ENCODE measurements around the gene TEX52. TPM values are rescaled to one million over a fixed set of nuclear protein-coding genes. Genes with fewer than 3 reads are reported as not detected.
A peak's percentile ranks its signal among the peaks of the same experiment; 100 is the strongest.

Gene TEX52
- total RNA-seq, 1 donor from 2014 or later = not detected

DNA sequence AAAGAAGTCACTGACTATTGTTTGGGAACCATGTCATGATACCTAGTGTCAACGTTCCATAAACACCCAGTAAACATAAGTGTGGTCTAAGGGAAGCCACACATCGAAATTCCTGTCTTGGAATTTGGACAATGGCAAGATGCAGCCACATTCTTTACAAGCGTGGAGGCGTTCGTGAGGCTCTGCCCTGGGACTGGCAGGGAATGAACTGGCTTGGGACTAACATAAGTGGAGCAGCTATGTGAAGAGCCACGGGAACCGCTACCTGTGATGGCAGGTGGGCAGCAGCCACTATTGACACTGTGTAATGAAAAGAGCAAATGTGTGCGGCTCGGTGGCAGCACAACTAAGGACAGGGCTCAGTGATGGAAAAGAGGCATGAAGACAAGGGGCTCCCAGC is 12.1 kb downstream of the TEX52 start:
- Mint-ChIP-seq H3K36me3 (peaks cover 17% of the 10 kb centered on the region), H3K4me1 (ENCODE audit: unreplicated experiment) (peaks cover 30% of the 10 kb centered on the region), H3K27me3 (no peaks in the 10 kb centered on the region), H3K4me3 (no peak overlapping the region), H3K27ac (peak overlapping the region; percentile 10), H3K9me3 (no peaks in the 10 kb centered on the region)
- TF ChIP-seq, protein P1, sequence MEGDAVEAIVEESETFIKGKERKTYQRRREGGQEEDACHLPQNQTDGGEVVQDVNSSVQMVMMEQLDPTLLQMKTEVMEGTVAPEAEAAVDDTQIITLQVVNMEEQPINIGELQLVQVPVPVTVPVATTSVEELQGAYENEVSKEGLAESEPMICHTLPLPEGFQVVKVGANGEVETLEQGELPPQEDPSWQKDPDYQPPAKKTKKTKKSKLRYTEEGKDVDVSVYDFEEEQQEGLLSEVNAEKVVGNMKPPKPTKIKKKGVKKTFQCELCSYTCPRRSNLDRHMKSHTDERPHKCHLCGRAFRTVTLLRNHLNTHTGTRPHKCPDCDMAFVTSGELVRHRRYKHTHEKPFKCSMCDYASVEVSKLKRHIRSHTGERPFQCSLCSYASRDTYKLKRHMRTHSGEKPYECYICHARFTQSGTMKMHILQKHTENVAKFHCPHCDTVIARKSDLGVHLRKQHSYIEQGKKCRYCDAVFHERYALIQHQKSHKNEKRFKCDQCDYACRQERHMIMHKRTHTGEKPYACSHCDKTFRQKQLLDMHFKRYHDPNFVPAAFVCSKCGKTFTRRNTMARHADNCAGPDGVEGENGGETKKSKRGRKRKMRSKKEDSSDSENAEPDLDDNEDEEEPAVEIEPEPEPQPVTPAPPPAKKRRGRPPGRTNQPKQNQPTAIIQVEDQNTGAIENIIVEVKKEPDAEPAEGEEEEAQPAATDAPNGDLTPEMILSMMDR (conservative IDR thresholded peaks at IDR 0.05) = no peak
- DNase-seq (ENCODE audit: extremely low spot score, unreplicated experiment) = no peak

DNA sequence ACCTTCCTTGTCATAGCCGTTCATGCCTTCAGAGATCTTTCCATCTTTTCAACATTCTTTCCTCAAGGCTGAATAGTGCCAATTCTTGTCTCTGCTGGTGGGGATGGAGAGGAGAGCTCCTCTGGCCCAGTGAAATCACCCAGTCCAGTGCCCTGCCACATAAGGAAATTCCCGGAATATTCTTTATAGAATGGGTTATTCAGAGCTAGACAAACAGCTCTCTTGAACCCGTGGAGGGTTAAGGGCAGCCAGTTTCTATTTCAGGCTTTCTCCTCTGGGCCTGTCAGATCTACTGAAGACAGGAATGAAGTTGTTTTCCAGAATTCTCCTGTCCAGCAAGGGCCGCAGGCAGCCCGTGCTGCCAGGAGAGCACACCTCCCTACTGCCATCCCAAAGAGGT is 13.9 kb downstream of the TEX52 start:
- TF ChIP-seq, protein P1 (conservative IDR thresholded peaks at IDR 0.05) = no peak
- H3K36me3 Mint-ChIP-seq = peaks cover 22% of the 10 kb centered on the region
- no peaks in the 10 kb centered on the region for H3K27me3 Mint-ChIP-seq
- no peak for DNase-seq (ENCODE audit: extremely low spot score, unreplicated experiment)
- H3K4me3 Mint-ChIP-seq = no peak overlapping the region
- peaks cover 16% of the 10 kb centered on the region for H3K4me1 Mint-ChIP-seq (ENCODE audit: unreplicated experiment)
- no peaks in the 10 kb centered on the region for H3K9me3 Mint-ChIP-seq
- H3K27ac Mint-ChIP-seq = no peak overlapping the region

DNA sequence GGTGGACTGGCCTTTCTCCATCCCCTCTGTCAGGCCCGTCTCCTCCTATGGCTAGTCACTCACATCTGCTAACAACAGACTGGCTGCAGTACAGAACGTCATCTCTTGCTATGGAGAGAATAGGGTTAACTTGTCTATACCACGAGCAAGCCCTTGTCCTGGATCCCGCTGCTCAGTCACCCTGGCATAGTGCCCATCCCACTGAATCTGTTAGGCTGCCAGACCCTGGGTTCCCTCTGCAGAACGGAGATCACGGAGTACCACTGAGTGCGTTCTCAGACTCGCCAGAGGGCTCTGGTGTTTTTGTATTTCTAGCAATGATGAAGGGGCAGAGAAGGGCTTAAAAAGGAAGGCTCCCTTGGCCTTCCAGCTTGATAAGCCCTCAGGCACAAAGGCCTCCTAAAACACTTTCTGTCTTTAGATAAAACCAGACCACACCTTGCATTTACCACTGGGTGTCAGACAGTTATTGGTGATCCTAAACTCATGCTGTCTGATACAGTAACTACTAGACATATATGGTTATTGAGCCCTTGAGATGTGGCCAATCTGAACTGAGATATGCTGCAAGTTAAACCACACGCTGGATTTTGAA is 15.7 kb downstream of the TEX52 start:
- TF ChIP-seq, protein P1 (conservative IDR thresholded peaks at IDR 0.05) = no peak

DNA sequence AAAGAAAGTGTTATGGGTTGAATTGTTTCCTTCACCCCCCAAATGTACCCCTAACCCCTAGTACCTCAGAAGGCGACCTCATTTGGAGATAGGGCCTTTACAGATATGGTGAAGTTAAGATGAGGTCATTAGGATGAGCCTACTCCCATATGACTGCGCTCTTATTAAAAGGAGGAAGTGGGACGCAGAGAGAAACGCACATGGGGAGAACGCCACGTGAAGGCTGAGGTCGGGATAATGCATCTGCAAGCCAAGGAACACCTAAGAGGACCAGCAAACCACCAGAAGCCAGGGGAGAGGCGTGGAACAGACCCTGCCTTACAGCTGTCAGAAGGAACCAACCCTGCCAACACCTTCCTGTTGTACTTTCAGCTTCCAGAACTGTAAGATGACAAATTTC is 20.3 kb downstream of the TEX52 start:
- Mint-ChIP-seq H3K36me3 (peaks cover 19% of the 10 kb centered on the region), H3K27ac (no peak overlapping the region), H3K4me1 (ENCODE audit: unreplicated experiment) (peaks cover 21% of the 10 kb centered on the region), H3K27me3 (peaks cover 6% of the 10 kb centered on the region), H3K4me3 (no peak overlapping the region), H3K9me3 (no peaks in the 10 kb centered on the region)
- DNase-seq (ENCODE audit: extremely low spot score, unreplicated experiment) = no peak
- TF ChIP-seq, protein P1 (conservative IDR thresholded peaks at IDR 0.05) = no peak

More for the DNA sequence above, 15.7 kb downstream of the TEX52 start:
- Mint-ChIP-seq H3K27ac (no peak overlapping the region), H3K9me3 (no peaks in the 10 kb centered on the region), H3K4me3 (no peak overlapping the region), H3K27me3 (no peaks in the 10 kb centered on the region), H3K4me1 (ENCODE audit: unreplicated experiment) (peaks cover 12% of the 10 kb centered on the region), H3K36me3 (peaks cover 18% of the 10 kb centered on the region)
- DNase-seq (ENCODE audit: extremely low spot score, unreplicated experiment) = no peak

DNA sequence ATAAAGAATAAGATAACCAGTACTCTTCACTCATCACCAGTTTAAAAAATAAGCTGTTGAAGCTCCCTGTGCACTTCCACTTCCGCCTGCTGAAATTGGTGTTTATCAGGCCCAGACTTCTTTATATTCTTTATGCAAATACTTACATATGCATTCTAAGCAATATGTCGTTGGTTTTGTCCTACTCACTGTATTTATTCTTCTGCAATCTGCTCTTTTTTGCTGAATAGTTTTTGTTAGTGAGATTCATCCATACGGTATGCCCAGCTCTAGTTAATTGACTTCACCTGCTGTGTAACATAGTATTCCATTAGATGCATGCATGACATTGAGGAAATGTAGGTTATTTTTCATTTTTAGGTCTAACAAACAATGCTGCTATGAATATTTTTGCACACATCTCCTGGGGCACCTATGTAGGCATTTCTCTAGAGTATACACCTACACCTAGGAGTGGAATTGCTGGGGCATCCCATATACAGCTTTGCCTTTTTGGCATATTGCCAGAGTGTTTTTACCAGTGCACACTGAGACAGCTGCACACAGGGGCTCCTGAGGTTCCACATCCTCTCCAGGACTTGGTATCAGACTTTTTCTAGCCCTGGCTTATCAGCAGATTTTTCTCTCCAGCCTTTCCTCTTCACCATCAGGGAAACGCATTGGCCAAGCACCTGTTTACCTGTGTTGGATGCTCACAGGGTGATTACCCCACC is 21.0 kb downstream of the TEX52 start:
- DNase-seq (ENCODE audit: extremely low spot score, unreplicated experiment) = no peak
- Mint-ChIP-seq H3K4me3 (no peak overlapping the region), H3K36me3 (peaks cover 21% of the 10 kb centered on the region), H3K4me1 (ENCODE audit: unreplicated experiment) (peaks cover 21% of the 10 kb centered on the region), H3K27me3 (peaks cover 6% of the 10 kb centered on the region), H3K9me3 (no peaks in the 10 kb centered on the region), H3K27ac (no peak overlapping the region)
- TF ChIP-seq, protein P1 (conservative IDR thresholded peaks at IDR 0.05) = no peak
